GM23338 (cell line): Measurements from ENCODE around the gene MRPS27. TPM values are rescaled to one million over a fixed set of nuclear protein-coding genes. Genes with fewer than 3 reads are reported as not detected.

ENCODE experiments used
- ATAC-seq: fragments of 200-7000 bp; cut with Tn5 transposase; 3 replicates; pipeline ENCODE4 v1.9.1; 2020
- DNase-seq: peaks from one replicate; pipeline ENCODE4 v3.0.0-alpha.2; 2015; ENCODE audit warnings: low spot score
- H2AFZ ChIP-seq: fragments of 200-600 bp; sonication (generic); 2 replicates; pipeline ENCODE4 v1.8.0; 2016; ENCODE audit warnings: antibody characterized with exemption, mild to moderate bottlenecking, moderate library complexity
- H3F3A ChIP-seq: fragments of 200-600 bp; sonication (generic); replicated peaks from 2 replicates; pipeline ENCODE4 v1.8.0; 2017; ENCODE audit warnings: antibody characterized with exemption, mixed run types, low read depth
- H3K27ac ChIP-seq: fragments of 200-600 bp; sonication (generic); 2 replicates; pipeline ENCODE4 v1.6.1; 2016; ENCODE audit warnings: low read depth
- H3K27me3 ChIP-seq: fragments of 200-600 bp; sonication (generic); 2 replicates; pipeline ENCODE4 v1.8.0; 2016; ENCODE audit warnings: mild to moderate bottlenecking, mixed run types, moderate library complexity; ENCODE audit not compliant: insufficient read depth
- H3K36me3 ChIP-seq: fragments of 200-600 bp; sonication (generic); 2 replicates; pipeline ENCODE4 v1.8.0; 2016; ENCODE audit warnings: mild to moderate bottlenecking; ENCODE audit not compliant: insufficient read depth
- H3K4me1 ChIP-seq: fragments of 200-600 bp; sonication (generic); 2 replicates; pipeline ENCODE4 v1.8.0; 2016; ENCODE audit warnings: mild to moderate bottlenecking, moderate library complexity; ENCODE audit not compliant: insufficient read depth
- H3K4me2 ChIP-seq: fragments of 200-600 bp; sonication (generic); 2 replicates; pipeline ENCODE4 v1.7.1; 2017; ENCODE audit warnings: mixed run types
- H3K4me3 ChIP-seq: fragments of 200-600 bp; sonication (generic); 2 replicates; pipeline ENCODE4 v1.6.1; 2016; ENCODE audit warnings: mixed run types
- H3K79me2 ChIP-seq: fragments of 200-600 bp; sonication (generic); replicated peaks from 2 replicates; pipeline ENCODE4 v1.8.0; 2017; ENCODE audit warnings: mild to moderate bottlenecking; ENCODE audit not compliant: insufficient read depth
- H3K9me2 ChIP-seq: fragments of 200-600 bp; sonication (generic); 2 replicates; pipeline ENCODE4 v1.8.0; 2017; ENCODE audit not compliant: insufficient read depth
- H4K20me1 ChIP-seq: fragments of 200-600 bp; sonication (generic); replicated peaks from 2 replicates; pipeline ENCODE4 v1.8.0; 2017; ENCODE audit warnings: mild to moderate bottlenecking; ENCODE audit not compliant: insufficient read depth
- H3K27ac Mint-ChIP-seq: 2 replicates; pipeline ENCODE4 v1.8.0; 2020; ENCODE audit warnings: inconsistent platforms, mild to moderate bottlenecking, moderate library complexity, mixed read lengths
- H3K27me3 Mint-ChIP-seq: 3 replicates; pipeline ENCODE4 v1.8.0; 2022; ENCODE audit warnings: low read depth, mild to moderate bottlenecking, moderate library complexity, mixed read lengths, inconsistent platforms; ENCODE audit not compliant: insufficient read depth, poor library complexity
- H3K36me3 Mint-ChIP-seq: 3 replicates; pipeline ENCODE4 v1.8.0; 2021; ENCODE audit warnings: low read depth, mild to moderate bottlenecking, inconsistent platforms, moderate library complexity, mixed read lengths
- H3K4me1 Mint-ChIP-seq: 3 replicates; pipeline ENCODE4 v1.8.0; 2020; ENCODE audit warnings: mild to moderate bottlenecking, inconsistent platforms, mixed read lengths
- H3K4me3 Mint-ChIP-seq: 3 replicates; pipeline ENCODE4 v1.8.0; 2021; ENCODE audit warnings: moderate library complexity, mild to moderate bottlenecking, inconsistent platforms, mixed read lengths
- H3K9me3 Mint-ChIP-seq: 3 replicates; pipeline ENCODE4 v1.8.0; 2020; ENCODE audit warnings: moderate library complexity, mild to moderate bottlenecking, inconsistent platforms, mixed read lengths
- CREB1 ChIP-seq: fragments of 250-450 bp; sonication (Bioruptor Pico); IDR thresholded peaks from 2 replicates; pipeline ENCODE4 v1.5.0; 2020; ENCODE audit warnings: low read depth, mild to moderate bottlenecking, moderate library complexity
- CTCF ChIP-seq, 2 experiments: fragments of 200-600 bp in 1 of 2; sonication (generic) in 1 of 2; conservative IDR thresholded peaks; 2 replicates each; pipeline versions ENCODE4 v1.5.1 to v1.6.1; 2016 to 2017; ENCODE audit warnings: antibody characterized with exemption in 2 of 2, low read depth in 2 of 2, mild to moderate bottlenecking in 2 of 2, moderate library complexity in 1 of 2
- ETS1 ChIP-seq: IDR thresholded peaks from 2 replicates; pipeline ENCODE4 v1.6.1; 2016; ENCODE audit warnings: antibody characterized with exemption
- EZH2 ChIP-seq: fragments of 200-600 bp; sonication (generic); IDR thresholded peaks from one replicate; pipeline ENCODE4 v1.8.0; 2017; ENCODE audit warnings: antibody characterized with exemption, mild to moderate bottlenecking, low read depth; ENCODE audit not compliant: unreplicated experiment
- EZH2phosphoT487 ChIP-seq: fragments of 200-600 bp; sonication (generic); IDR thresholded peaks from one replicate; pipeline ENCODE4 v1.8.1; 2018; ENCODE audit warnings: antibody characterized with exemption; ENCODE audit not compliant: unreplicated experiment
- JUNB ChIP-seq: IDR thresholded peaks from one replicate; pipeline ENCODE4 v1.6.1; 2016; ENCODE audit warnings: antibody characterized with exemption; ENCODE audit not compliant: unreplicated experiment
- NANOG ChIP-seq: IDR thresholded peaks from 2 replicates; pipeline ENCODE4 v1.6.1; 2016; ENCODE audit warnings: antibody characterized with exemption, borderline replicate concordance
- POLR2AphosphoS5 ChIP-seq: IDR thresholded peaks from 2 replicates; pipeline ENCODE4 v1.6.1; 2016; ENCODE audit warnings: antibody characterized with exemption, low read depth
- REST ChIP-seq: IDR thresholded peaks from one replicate; pipeline ENCODE4 v1.6.1; 2018; ENCODE audit warnings: antibody characterized with exemption; ENCODE audit not compliant: unreplicated experiment
- STAT1 ChIP-seq: IDR thresholded peaks from one replicate; pipeline ENCODE4 v1.6.1; 2016; ENCODE audit warnings: antibody characterized with exemption; ENCODE audit not compliant: unreplicated experiment
- ZNF114 ChIP-seq: fragments of 250-450 bp; sonication (Bioruptor Pico); IDR thresholded peaks from 2 replicates; pipeline ENCODE4 v1.5.0; 2020; ENCODE audit warnings: mild to moderate bottlenecking, moderate library complexity
- ZNF331 ChIP-seq: fragments of 250-450 bp; sonication (Bioruptor Pico); IDR thresholded peaks from 2 replicates; pipeline ENCODE4 v1.5.0; 2020; ENCODE audit warnings: low read depth, mild to moderate bottlenecking, moderate library complexity
- ZNF462 ChIP-seq: fragments of 250-450 bp; sonication (Bioruptor Pico); IDR thresholded peaks from 2 replicates; pipeline ENCODE4 v1.5.0; 2020; ENCODE audit warnings: mild to moderate bottlenecking, moderate library complexity
- polyA plus RNA-seq: library from polyadenylated mRNA; unstranded; fragments of >200 nt; fragmentation: Nextera tagmentation; extraction: Ambion mirVana; gene quantifications from 2 replicates; pipeline ENCODE4 v1.2.1, GENCODE V29; 2016
- total RNA-seq: library from RNA; depleted of rRNA; stranded (reverse); fragments of >200 nt; shearing (Covaris generic); gene quantifications from 2 replicates; pipeline ENCODE4 v1.2.3, GENCODE V29; 2014

The MRPS27 gene
- total and polyA plus RNA-seq, 2 experiments from 2014 or later: 53.2 to 141 TPM

- Histone ChIP-seq H3K4me2 (peak overlapping the region; percentile 7), H2AFZ (no peak overlapping the region), H3F3A (0 out of 2 replicates have a peak, but pooled peaks cover 2% of the 10 kb centered on the region), H3K9me2 (peaks cover 3% of the 10 kb centered on the region; the same call in 1 of the 2 replicates), H3K27me3 (no peaks in the 10 kb centered on the region), H4K20me1 (peaks cover 5% of the 10 kb centered on the region; the same call in 1 of the 2 replicates), H3K4me3 (no peak overlapping the region), H3K4me1 (peaks cover 38% of the 10 kb centered on the region), H3K27ac (0 out of 2 replicates have a peak overlapping the region, but pooled peaks have one; percentile 45), H3K36me3 (peaks cover 12% of the 10 kb centered on the region; the same call in 1 of the 2 replicates), H3K79me2 (peaks cover 30% of the 10 kb centered on the region)
- H3K36me3 Mint-ChIP-seq: peaks cover 44% of the 10 kb centered on the region
- peaks cover 15% of the 10 kb centered on the region for H3K27me3 Mint-ChIP-seq
- no peak overlapping the region; the same call in 1 of the 2 replicates for H3K27ac Mint-ChIP-seq
- peak; percentile 45 for DNase-seq
- TF ChIP-seq REST (no peak), EZH2 (no peak), ZNF462 (CRISPR knock-in tag) (no peak), STAT1 (no peak), EZH2phosphoT487 (no peak), NANOG (no peak), CTCF (conservative IDR thresholded peaks at IDR 0.05; ENCODE audit: low read depth in 2 of 2) (no peak), ZNF114 (CRISPR knock-in tag) (no peak), ETS1 (no peak), CREB1 (CRISPR knock-in tag) (no peak), POLR2AphosphoS5 (no peak), ZNF331 (CRISPR knock-in tag) (no peak), JUNB (no peak)
- H3K4me3 Mint-ChIP-seq: no peak overlapping the region
- peak; percentile 67 for ATAC-seq
- H3K4me1 Mint-ChIP-seq: peaks cover 41% of the 10 kb centered on the region
- no peaks in the 10 kb centered on the region for H3K9me3 Mint-ChIP-seq
These were observed 136.9 kb downstream of the MRPS27 start for GRCh38 chr5:72183101-72183520.
